HG02623 (cell line): ENCODE results near the gene PLEKHH1.

Experiments
- ATAC-seq: cut with Tn5 transposase; IDR thresholded peaks from one replicate; pipeline ENCODE4 v1.9.1; 2021; ENCODE audit warnings: moderate library complexity; ENCODE audit not compliant: unreplicated experiment

PLEKHH1 gene

GRCh38 chr14:67562025-67562775 is 29.1 kb downstream of the PLEKHH1 start:
- no peak for ATAC-seq

- no peak for ATAC-seq
Observed at GRCh38 chr14:67562776-67563150, 29.7 kb downstream of the PLEKHH1 start.

- no peak for ATAC-seq
Observed at GRCh38 chr14:67564236-67564635, 31.1 kb downstream of the PLEKHH1 start.

GRCh38 chr14:67566908-67567307 is 33.8 kb downstream of the PLEKHH1 start:
- ATAC-seq, result no peak

- no peak for ATAC-seq
Observed at GRCh38 chr14:67567654-67568053, 34.6 kb downstream of the PLEKHH1 start.

GRCh38 chr14:67569011-67569650 is 36.0 kb downstream of the PLEKHH1 start:
- ATAC-seq, result no peak

- ATAC-seq, result no peak
Observed at GRCh38 chr14:67569651-67570290, 36.7 kb downstream of the PLEKHH1 start.

GRCh38 chr14:67570453-67570852 is 37.4 kb downstream of the PLEKHH1 start:
- ATAC-seq, result no peak

GRCh38 chr14:67571275-67571990 is 38.3 kb downstream of the PLEKHH1 start:
- ATAC-seq, result peak; percentile 61

GRCh38 chr14:67571991-67572323 is 38.9 kb downstream of the PLEKHH1 start:
- ATAC-seq, result no peak

- no peak for ATAC-seq
Observed at GRCh38 chr14:67572608-67573007, 39.5 kb downstream of the PLEKHH1 start.

- ATAC-seq, result no peak
Observed at GRCh38 chr14:67573228-67574010, 40.3 kb downstream of the PLEKHH1 start.

GRCh38 chr14:67574156-67574555 is 41.1 kb downstream of the PLEKHH1 start:
- no peak for ATAC-seq

GRCh38 chr14:67574806-67575205 is 41.7 kb downstream of the PLEKHH1 start:
- ATAC-seq, result no peak

GRCh38 chr14:67575684-67576083 is 42.6 kb downstream of the PLEKHH1 start:
- no peak for ATAC-seq

GRCh38 chr14:67576216-67576955 is 43.3 kb downstream of the PLEKHH1 start:
- ATAC-seq, result no peak

- ATAC-seq, result no peak
Observed at GRCh38 chr14:67577181-67577808, 44.2 kb downstream of the PLEKHH1 start.

GRCh38 chr14:67577909-67578749 is 45.0 kb downstream of the PLEKHH1 start:
- ATAC-seq, result no peak

- no peak for ATAC-seq
Observed at GRCh38 chr14:67579040-67579439, 46.0 kb downstream of the PLEKHH1 start.
